Vagina (tissue), 2 donors: ENCODE data around the gene TSSK6.

Source experiments
- CTCF ChIP-seq, 3 experiments: fragments of 450-650 bp in 2 of 3; fragments of 200-600 bp in 1 of 3; sonication (generic) in 1 of 3; IDR thresholded peaks; one replicate each; pipeline ENCODE4 v1.5.1; 2017 to 2019; ENCODE audit warnings: antibody characterized with exemption in 3 of 3, mild to moderate bottlenecking in 2 of 3, moderate library complexity in 2 of 3
- POLR2A ChIP-seq, 2 donors: fragments of 450-650 bp; IDR thresholded peaks; one replicate each; pipeline ENCODE4 v1.6.1; 2017; ENCODE audit warnings: antibody characterized with exemption in 2 of 2, mild to moderate bottlenecking in 2 of 2, moderate library complexity in 2 of 2
- POLR2AphosphoS5 ChIP-seq, 2 donors: sonication (generic); formaldehyde crosslinking; IDR thresholded peaks; one replicate each; pipeline ENCODE4 v1.9.0; 2017; ENCODE audit warnings: antibody characterized with exemption in 2 of 2, mild to moderate bottlenecking in 2 of 2, low read depth in 1 of 2; ENCODE audit not compliant: insufficient read depth in 1 of 2

- TF ChIP-seq POLR2A (IDR thresholded peaks at IDR 0.05), result peak in 1 of 2 donors; percentile 44
- no peak for TF ChIP-seq CTCF (IDR thresholded peaks at IDR 0.05)
- TF ChIP-seq POLR2AphosphoS5 (IDR thresholded peaks at IDR 0.05; ENCODE audit: insufficient read depth in 1 of 2, low read depth in 1 of 2), result peak; percentile 98 to 99
These were observed 533 bp upstream of the TSSK6 start, which contains the start of gene NDUFA13 for GRCh38 chr19:19515642-19516519.
